Retinal pigment epithelial cell (primary cell): ENCODE measurements around the gene SGTA.

ENCODE experiments used
- DNase-seq: peaks from one replicate; pipeline ENCODE4 v3.0.0-alpha.2; 2010; ENCODE audit warnings: low read depth
- H3K4me3 ChIP-seq: 2 replicates; pipeline ENCODE4 v1.5.1; 2011; ENCODE audit warnings: mild to moderate bottlenecking, low read length, control low read depth, moderate library complexity
- CTCF ChIP-seq: conservative IDR thresholded peaks from 2 replicates; pipeline ENCODE4 v1.5.1; 2011; ENCODE audit warnings: low read depth, low read length, control low read depth, inconsistent platforms

SGTA gene

GRCh38 chr19:2743099-2743498 lies 40.0 kb downstream of the SGTA start:
- H3K4me3 ChIP-seq = no peak overlapping the region
- TF ChIP-seq CTCF = no peak
- DNase-seq = no peak

GRCh38 chr19:2740314-2740656 lies 42.8 kb downstream of the SGTA start:
- TF ChIP-seq CTCF = no peak
- H3K4me3 ChIP-seq = no peak overlapping the region
- DNase-seq = no peak

GRCh38 chr19:2739602-2740313 lies 43.3 kb downstream of the SGTA start, which contains the start of gene SLC39A3:
SLC39A3 (minus strand) TSS chr19:2740017; CDS start chr19:2737257, 2,760 bp downstream.
- TF ChIP-seq CTCF = peak; percentile 19
- peak within 1 kb of the TSS; percentile 88 for H3K4me3 ChIP-seq
- peak; percentile 94 for DNase-seq

GRCh38 chr19:2736550-2737190 lies 46.4 kb downstream of the SGTA start:
- no peak overlapping the region for H3K4me3 ChIP-seq
- no peak for DNase-seq
- TF ChIP-seq CTCF = no peak

- no peak for TF ChIP-seq CTCF
- H3K4me3 ChIP-seq = no peak overlapping the region
- no peak for DNase-seq
Measured at GRCh38 chr19:2735374-2735773, 47.7 kb downstream of the SGTA start.

GRCh38 chr19:2734589-2735288 lies 48.3 kb downstream of the SGTA start:
- H3K4me3 ChIP-seq = no peak overlapping the region

More at GRCh38 chr19:2734589-2735288, 48.3 kb downstream of the SGTA start:
- TF ChIP-seq CTCF = no peak
- DNase-seq = no peak
